ENCODE measurements around the gene GPR137B.
A peak's percentile ranks its signal among the peaks of the same experiment; 100 is the strongest.

The GPR137B gene

DNA sequence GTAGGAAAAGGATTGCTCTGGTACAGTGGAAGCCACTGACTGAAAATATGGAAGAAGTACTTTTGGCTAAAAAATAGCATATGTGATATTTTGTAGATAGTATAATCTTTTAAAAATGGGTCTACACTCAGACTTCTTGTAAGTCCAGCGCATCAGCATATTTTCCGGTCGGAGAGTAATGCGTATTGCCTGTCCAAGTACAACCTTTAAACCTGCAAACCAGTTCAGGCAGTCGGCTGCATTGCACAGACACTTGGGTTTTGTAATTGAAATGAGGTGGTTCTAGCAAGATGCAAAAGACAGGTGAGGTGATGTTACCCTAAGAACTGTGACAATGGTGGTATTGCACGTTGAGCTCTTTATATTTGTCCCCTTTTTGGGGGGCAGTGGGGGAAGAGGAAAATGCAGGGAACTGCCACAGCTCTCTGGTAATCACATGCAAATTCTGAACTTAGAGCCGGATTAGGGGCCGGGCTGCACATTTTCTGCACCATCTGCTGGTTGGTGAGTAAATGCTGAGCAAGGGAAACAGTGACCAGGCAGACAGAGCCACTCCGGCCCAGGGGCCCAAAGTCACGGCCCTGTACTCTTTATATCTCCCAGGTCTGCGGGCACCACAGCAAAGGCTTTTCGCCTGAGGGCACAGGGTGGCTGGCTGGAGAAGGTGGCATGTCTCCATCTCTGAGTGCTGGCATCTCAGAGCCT is 2.3 kb downstream of the GPR137B start:
- peak overlapping the region; percentile 85 for H3K4me3 ChIP-seq (ENCODE audit: low read depth, low read length)
- TF ChIP-seq, protein P1, sequence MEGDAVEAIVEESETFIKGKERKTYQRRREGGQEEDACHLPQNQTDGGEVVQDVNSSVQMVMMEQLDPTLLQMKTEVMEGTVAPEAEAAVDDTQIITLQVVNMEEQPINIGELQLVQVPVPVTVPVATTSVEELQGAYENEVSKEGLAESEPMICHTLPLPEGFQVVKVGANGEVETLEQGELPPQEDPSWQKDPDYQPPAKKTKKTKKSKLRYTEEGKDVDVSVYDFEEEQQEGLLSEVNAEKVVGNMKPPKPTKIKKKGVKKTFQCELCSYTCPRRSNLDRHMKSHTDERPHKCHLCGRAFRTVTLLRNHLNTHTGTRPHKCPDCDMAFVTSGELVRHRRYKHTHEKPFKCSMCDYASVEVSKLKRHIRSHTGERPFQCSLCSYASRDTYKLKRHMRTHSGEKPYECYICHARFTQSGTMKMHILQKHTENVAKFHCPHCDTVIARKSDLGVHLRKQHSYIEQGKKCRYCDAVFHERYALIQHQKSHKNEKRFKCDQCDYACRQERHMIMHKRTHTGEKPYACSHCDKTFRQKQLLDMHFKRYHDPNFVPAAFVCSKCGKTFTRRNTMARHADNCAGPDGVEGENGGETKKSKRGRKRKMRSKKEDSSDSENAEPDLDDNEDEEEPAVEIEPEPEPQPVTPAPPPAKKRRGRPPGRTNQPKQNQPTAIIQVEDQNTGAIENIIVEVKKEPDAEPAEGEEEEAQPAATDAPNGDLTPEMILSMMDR (IDR thresholded peaks at IDR 0.05; ENCODE audit: insufficient read depth, low read depth, low read length, missing control alignments): no peak
- no peak for DNase-seq (ENCODE audit: low read depth)

DNA sequence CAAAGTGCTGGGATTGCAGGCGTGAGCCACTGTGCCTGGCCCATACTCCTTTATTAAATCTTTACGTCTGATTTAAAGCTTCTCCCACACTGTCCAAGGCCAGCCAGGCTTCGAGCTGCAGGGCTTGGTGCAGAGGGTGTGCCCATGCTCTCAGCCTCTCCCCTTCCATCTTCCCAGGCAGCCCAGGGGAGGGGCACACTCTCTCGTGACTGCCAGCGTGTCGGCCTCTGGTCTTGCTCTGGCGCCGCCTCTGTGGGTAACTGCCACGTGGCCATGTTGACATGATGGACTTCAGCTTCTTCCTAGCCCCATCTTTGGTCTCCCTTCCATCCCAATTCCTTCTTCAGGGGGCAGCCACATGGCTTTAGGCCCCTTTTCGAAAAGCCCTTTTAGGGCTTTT is 4.7 kb downstream of the GPR137B start:
- H3K4me3 ChIP-seq (ENCODE audit: low read depth, low read length): no peak overlapping the region
- TF ChIP-seq, protein P1 (IDR thresholded peaks at IDR 0.05; ENCODE audit: insufficient read depth, low read depth, low read length, missing control alignments): no peak
- DNase-seq (ENCODE audit: low read depth): no peak

GRCh38 chr1:236147521-236148469 is 5.5 kb downstream of the GPR137B start:
- H3K4me3 ChIP-seq (ENCODE audit: low read depth, low read length): no peak overlapping the region
- TF ChIP-seq, protein P1 (IDR thresholded peaks at IDR 0.05; ENCODE audit: insufficient read depth, low read depth, low read length, missing control alignments): no peak
- DNase-seq (ENCODE audit: low read depth): no peak

GRCh38 chr1:236148470-236148845 is 6.1 kb downstream of the GPR137B start:
- no peak for DNase-seq (ENCODE audit: low read depth)
- TF ChIP-seq, protein P1 (IDR thresholded peaks at IDR 0.05; ENCODE audit: insufficient read depth, low read depth, low read length, missing control alignments): no peak
- no peak overlapping the region for H3K4me3 ChIP-seq (ENCODE audit: low read depth, low read length)

DNA sequence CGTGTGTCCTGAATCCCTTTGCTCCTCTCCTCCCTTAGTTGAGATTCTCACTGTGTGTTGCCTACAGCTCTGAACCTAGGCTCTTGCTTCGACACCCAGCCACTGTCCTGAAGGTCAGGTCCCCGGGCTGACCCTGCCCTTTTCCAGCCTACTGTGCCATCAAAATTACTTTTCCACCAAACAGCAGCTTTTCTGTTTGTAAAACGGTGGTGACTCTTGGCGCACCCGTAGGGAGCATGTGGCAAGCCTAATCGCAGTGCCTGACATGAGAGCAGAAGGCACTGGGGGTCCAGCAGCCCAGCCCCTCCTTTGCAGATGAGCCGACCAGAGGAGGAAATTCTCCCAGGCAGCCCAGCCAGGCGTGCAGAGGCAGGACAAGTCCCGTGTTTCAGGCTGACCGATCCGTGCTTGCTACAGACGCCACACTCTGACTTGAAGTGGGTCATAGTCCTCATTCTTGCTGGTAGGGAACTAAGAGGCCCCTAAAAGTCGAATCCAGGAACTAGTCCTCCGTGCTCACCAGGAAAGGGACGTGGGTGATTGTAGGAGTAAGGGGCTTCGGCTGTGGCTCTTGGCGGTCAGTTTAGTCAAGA is 6.8 kb downstream of the GPR137B start:
- TF ChIP-seq, protein P1 (IDR thresholded peaks at IDR 0.05; ENCODE audit: insufficient read depth, low read depth, low read length, missing control alignments): no peak

GRCh38 chr1:236149696-236150228 is 7.4 kb downstream of the GPR137B start:
- H3K4me3 ChIP-seq (ENCODE audit: low read depth, low read length): no peak overlapping the region
- DNase-seq (ENCODE audit: low read depth): no peak
- TF ChIP-seq, protein P1 (IDR thresholded peaks at IDR 0.05; ENCODE audit: insufficient read depth, low read depth, low read length, missing control alignments): no peak

More for the DNA sequence above, 6.8 kb downstream of the GPR137B start:
- H3K4me3 ChIP-seq (ENCODE audit: low read depth, low read length): no peak overlapping the region
- no peak for DNase-seq (ENCODE audit: low read depth)
